SIG-M5 treated with dmso at 0.1 percent for 504 hours (cell line): ENCODE data around the gene PIGM.

Experiments used
- DNase-seq: peaks from one replicate; lab custom pipeline; 2025; ENCODE audit not compliant: unreplicated experiment; lab: John Stamatoyannopoulos, UW

PIGM gene

DNA sequence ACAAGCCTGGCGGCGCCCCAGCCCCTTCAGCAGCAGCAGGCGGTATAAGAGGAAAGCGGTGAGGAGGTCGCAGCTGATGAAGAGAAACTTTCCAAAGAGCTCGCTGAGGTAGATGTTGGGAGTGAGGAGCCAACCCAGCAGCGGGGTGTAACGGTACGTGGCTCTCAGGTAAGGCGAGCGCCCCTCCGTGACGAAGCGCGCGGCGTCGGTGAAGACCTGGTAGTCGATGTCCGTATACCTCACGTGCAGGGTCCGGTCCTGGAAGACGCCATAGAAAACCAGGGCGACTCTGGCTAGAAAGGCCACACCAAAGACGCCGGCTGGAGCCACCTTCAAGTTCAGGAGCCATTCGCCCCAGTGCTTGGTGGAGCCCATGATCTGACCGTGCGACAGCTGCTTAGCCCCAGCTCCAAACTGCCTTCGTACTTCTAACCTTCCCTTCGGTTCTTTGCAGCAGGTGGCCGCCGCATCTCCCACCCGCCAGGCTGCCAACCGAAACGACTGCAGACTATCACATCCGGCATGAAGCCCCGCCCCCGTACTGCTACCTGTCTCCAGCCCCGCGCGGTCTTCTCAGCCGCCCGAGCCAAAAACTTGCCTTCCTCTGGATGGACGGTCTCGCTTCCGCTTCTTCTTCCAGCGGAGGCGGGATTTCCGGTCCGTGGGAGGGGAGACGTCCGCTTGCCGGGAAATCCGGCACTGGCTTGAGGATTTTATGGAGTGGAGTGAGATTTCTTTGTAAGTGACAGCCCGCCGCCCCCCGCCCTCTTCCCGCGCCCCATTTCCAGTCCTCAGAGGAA is at the start of gene PIGM:
Gene PIGM (minus strand): TSS at position 626 of the 800 bp plus-strand sequence. CDS start 251 bp downstream, at position 375.
- DNase-seq, result peak; percentile 97

DNA sequence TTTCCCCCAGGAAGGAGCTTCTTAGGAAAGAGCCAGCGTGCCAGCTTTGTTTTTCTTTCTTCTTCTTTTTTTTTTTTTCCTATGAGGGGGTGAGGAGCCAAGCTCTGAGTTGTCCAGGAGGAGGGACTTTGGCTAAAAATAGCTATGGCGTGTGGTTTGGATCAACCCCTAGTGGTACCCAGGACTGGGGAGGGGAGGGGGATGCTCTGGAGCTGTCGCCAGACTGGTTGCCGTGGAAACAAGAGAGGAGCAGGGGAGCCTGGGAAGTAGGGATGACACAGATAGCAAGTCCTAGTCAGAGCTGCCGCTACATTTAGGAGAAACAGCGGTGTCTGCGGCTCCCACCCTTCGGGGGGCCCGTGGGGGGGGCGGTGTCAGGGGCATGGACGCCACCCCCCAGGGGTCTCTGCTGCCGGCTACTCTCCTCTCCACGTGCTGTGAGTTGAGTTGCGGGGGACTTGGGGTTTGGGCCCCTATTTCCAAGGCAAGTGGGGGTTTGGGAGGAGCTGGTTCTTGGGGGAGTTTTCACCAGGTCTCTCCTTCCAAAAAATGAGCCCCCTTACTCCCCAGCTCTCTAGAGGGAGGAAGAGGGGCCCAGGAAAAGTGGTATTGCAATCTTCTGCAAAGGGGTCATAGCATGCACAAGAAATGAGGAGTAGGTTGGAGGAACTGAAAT is 49.6 kb upstream of the PIGM start, which contains the start of gene KCNJ9:
Gene KCNJ9 (plus strand): TSS at position 278 of the 676 bp plus-strand sequence. CDS start 2,493 bp downstream, outside the sequence.
- peak; percentile 16 for DNase-seq

- no peak for DNase-seq
Measured at GRCh38 chr1:160080381-160081100, 48.8 kb upstream of the PIGM start.

DNA sequence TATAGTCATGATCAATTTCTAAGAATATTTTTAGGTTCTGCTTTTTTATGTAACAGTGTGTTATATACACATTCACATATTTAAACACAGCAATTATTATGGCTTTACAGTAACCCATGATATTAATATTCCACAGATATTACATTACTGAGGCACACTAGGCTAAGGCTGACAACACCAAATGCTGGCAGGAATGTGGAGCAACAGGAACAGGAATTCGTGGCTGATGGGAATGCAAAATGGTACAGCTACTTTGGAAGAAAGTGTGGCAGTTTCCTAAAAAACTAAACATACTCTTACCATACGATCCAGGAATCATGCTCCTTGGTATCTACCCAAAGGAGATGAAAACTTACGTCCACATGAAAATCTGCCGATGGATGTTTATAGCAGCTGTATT is 47.7 kb upstream of the PIGM start:
- no peak for DNase-seq

GRCh38 chr1:160078512-160079195 is 46.9 kb upstream of the PIGM start:
- DNase-seq, result peak; percentile 59

GRCh38 chr1:160077486-160077885 is 45.7 kb upstream of the PIGM start:
- DNase-seq, result peak; percentile 58

- DNase-seq, result no peak
Measured at GRCh38 chr1:160076295-160076694, 44.5 kb upstream of the PIGM start.

- peak; percentile 31 for DNase-seq
Measured at GRCh38 chr1:160075836-160076235, 44.0 kb upstream of the PIGM start.

DNA sequence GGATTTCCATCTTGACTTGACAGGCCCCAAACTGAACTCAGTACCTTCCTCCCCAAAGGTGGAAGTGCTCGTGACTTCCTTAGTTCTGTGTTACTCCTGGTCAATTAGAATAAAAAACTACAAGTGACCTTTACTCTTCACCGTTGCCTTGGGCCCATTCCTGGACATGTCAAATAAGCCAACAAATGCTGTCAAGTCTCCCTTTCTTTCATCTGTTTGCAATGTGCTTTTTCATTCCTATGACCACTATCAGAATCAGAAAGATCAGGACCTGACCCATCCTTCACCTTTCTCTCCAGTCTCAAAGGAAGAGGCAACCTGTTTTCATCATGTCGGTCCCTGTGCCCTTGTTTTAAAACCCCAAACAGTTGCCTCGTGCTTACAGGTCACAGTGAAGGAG is 43.1 kb upstream of the PIGM start:
- no peak for DNase-seq

- no peak for DNase-seq
Measured at GRCh38 chr1:160071289-160071688, 39.5 kb upstream of the PIGM start.

DNA sequence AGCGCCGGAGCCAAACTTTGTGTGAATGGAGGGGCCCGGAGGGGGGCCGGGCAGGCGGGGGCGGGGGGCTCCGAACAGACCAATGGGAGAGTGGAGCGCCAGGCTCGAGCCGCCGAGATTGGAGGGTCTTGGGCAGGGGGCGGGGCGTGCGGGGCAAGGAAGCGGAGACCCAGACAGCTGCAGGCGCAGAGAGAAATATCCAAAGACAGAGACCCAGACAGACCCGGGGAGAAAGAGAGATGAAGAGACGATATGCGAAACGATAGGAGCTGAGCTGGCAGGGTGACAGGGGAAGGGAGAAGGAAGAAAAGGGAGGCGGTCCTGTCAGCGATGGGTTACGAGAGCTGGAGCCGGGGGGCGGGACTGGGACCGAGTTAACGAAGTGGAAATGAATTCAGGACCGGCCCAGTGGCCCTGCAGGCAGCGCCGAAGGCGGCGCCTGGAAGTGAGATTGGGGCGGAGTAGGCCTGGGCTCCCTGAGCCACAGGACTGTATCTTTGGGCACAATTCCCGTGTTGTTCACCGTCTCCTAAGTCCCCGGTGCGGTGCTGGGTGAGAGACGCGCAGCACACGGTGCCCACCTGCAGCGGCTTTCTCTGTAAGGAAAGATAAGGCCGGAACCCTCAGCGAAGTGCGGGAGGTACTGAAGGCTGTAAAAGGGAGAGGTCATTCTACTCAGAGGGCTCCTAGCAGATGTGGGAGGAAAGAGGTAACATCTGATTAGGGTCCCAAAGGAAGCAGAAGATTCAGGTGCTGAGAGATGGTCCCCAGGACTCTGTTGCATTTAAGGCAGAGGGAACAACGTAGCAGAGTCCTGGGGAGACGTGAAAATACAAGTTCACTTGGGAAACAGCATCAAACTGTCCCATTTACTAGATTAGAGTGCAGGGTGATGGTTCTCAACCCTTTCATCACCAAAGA is 38.7 kb upstream of the PIGM start:
- peak; percentile 65 for DNase-seq

DNA sequence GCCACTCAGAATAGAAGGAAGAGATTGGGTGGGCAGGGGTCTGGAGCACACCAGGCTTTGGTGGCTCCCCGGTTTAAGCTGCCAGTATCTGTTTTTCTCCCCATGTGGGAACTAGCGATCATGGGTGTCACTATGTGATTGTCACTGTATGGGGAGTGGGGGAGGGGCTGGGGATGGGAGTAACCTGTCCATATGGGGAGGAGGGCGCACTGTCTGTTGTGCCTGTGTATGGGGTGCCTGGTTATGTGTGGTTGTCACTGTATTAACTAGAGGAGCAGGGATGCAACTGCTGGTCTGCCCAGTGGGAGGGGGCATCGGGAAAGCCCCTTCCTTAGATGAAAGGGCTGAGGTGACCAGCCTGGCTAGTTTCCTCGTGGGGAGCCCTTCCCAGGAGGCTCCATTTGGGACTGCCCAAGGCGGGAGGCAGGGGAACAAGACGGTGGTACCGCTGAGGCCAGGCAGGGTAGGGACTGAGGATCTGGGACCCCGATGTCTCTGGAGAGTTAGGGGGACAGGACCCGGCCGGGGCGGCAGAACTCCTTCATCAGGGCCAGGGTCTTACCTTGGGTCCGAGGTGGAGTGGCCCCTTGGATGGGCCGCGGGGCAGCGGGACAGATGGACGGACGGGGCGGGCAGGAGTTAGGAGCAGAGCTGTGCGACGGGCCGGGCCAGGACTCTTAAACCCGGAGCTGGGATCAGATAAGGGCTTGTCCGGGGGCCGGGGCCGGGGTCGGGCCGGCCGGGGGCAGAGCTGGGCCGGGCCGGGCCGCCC is 37.9 kb upstream of the PIGM start, which contains the start of gene KCNJ10:
Gene KCNJ10 (minus strand): TSS at position 701 of the 772 bp plus-strand sequence. CDS start 27,628 bp downstream, outside the sequence.
- no peak for DNase-seq

DNA sequence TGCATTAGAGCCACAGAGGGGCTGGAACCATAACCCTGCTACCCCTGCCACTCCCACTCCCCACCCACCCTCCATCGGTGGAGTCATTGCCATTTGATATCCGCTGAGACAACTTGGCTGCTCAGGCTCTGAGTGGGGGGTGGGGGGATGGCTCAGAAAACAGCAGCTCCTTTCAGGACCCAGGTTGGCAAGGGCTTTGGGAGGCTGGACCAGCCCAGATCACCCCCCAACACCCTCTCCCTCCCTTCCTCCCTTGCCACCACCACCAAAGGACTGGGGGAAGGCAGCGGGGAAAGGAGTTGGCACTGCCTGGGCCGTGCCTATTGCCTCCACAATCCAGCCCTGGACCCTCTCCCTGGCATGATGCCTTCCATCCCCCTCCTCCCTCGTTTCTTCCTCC is 36.4 kb upstream of the PIGM start:
- no peak for DNase-seq

DNA sequence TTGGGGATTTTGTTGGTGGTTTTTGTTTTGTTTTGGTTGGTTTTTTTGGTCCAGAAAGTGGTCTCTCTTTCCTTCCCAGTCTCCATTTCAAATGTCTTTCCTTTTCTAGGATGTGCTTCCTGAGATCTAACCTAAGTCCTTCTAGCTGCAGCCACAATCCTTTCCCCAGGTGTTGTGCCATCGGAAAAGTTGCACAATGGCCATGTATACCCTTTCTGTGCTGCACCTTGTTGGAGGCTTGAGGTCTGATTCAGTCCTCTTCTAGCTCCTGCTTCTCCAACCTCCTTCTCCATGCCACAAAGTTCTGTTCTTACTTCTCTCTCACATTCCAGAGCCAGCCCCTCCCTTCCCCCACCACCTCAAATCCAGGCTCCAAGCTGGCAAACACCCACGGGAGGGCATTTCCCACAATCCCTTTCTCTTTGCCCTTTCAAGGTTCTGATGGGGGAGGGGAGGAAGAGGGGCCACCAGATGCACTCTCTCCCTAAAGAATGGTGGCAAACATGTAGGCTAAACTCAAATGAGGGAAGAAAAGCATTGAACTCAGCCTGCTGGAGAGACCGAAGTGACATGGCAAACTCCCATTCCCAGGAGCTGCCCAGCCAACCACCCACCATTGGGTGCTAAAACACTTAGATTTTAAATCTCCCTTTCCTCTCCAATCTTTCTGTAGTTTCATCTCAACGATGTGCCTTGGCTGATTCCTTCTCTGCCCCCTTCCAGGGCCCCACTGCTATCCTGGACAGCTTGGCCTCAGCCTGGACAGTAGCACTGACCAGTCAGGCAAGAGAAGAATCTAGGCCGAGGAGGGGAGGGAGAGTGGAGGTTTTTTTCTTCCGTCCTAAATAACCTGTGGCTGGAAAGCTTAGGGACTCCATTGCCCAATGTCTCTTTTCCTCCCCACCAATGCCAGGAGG is 35.3 kb upstream of the PIGM start:
- no peak for DNase-seq

DNA sequence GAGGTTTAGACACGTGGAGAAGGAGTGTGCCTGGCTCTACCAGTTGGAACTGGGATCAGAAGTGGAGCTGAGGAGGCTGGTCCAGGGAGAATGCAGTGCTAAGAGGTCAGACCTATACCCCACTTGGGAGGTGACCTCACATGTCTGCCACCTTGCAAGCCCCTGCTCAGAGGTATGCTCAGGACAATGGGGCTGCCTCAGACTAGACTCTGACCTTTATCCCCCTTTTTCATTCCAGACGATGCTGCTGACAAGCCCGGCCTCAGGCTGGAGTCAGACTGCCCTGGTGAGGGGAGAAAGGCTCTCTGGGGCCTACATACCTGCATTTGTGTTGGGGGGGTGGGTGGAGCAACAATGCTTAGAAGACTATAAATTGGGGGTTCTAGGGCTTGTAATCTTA is 33.0 kb upstream of the PIGM start:
- no peak for DNase-seq

GRCh38 chr1:160064164-160064563 is 32.4 kb upstream of the PIGM start:
- no peak for DNase-seq

GRCh38 chr1:160063176-160063575 is 31.4 kb upstream of the PIGM start:
- DNase-seq, result no peak

DNA sequence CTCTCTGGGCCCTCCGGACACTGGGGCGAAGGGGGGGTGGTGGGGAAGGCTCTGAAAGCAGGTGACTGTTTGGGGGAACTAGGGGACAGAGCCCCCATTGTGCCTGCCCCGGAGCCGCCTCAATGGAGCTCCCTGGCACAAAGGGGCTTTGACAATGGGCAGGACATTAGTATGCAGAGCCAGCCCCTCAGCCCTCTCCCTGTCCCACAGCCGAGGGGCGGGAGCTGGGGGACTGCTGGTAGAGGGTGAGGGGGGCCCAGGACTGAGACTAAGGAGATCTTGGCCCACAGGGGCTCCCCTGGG is 30.4 kb upstream of the PIGM start:
- no peak for DNase-seq
